Measurements from ENCODE around the gene SPRR4.

DNA sequence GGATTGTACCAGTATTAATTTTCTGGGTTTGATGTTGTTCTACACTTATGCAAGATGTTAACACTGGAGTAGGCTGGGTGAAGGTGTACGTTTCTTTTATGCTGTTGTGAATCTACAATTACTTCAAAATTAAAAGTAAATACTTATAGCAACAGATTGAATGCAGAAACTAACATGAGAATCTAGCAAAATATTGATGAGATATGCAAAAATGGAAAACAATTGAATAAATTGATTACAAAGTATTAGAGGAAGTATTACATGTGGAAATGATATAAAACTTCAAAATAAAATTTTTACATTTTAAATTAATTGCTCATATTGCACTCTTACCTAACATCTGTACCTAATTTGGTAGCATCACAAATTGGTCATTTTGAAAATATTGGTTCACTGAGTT is 25.4 kb downstream of the SPRR4 start:
- TF ChIP-seq, protein P1, sequence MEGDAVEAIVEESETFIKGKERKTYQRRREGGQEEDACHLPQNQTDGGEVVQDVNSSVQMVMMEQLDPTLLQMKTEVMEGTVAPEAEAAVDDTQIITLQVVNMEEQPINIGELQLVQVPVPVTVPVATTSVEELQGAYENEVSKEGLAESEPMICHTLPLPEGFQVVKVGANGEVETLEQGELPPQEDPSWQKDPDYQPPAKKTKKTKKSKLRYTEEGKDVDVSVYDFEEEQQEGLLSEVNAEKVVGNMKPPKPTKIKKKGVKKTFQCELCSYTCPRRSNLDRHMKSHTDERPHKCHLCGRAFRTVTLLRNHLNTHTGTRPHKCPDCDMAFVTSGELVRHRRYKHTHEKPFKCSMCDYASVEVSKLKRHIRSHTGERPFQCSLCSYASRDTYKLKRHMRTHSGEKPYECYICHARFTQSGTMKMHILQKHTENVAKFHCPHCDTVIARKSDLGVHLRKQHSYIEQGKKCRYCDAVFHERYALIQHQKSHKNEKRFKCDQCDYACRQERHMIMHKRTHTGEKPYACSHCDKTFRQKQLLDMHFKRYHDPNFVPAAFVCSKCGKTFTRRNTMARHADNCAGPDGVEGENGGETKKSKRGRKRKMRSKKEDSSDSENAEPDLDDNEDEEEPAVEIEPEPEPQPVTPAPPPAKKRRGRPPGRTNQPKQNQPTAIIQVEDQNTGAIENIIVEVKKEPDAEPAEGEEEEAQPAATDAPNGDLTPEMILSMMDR (optimal IDR thresholded peaks at IDR 0.05 in 1 of 3, IDR thresholded peaks at IDR 0.05 in 1 of 3, conservative IDR thresholded peaks at IDR 0.05 in 1 of 3; ENCODE audit: extremely low read depth in 1 of 3, insufficient read depth in 2 of 3, low read length in 3 of 3) = no peak
- no peak for TF ChIP-seq EZH2 (IDR thresholded peaks at IDR 0.05; ENCODE audit: low read length)
